H1 (cell line): ENCODE measurements around the gene DCTD. TPM values are rescaled to one million over a fixed set of nuclear protein-coding genes. Genes with fewer than 3 reads are reported as not detected.

Experiments used
- CBX8 ChIP-seq: fragments of 300-800, 300-1000 bp; sonication (generic); IDR thresholded peaks from 2 replicates; pipeline ENCODE4 v1.7.1; 2016; ENCODE audit warnings: low read depth, low read length, borderline replicate concordance
- NRF1 ChIP-seq: IDR thresholded peaks from 2 replicates; pipeline ENCODE4 v1.6.1; 2011; ENCODE audit warnings: mild to moderate bottlenecking, low read depth, low read length, improper control_type of control experiment
- POLR2A ChIP-seq, 2 experiments: IDR thresholded peaks; 1 replicate in 1 of 2; 2 replicates in 1 of 2; pipeline ENCODE4 v1.6.1; 2011; ENCODE audit warnings: low read depth in 2 of 2, low read length in 2 of 2, mild to moderate bottlenecking in 2 of 2; ENCODE audit errors: control extremely low read depth in 1 of 2
- RFX5 ChIP-seq: IDR thresholded peaks from 2 replicates; pipeline ENCODE4 v1.6.1; 2011; ENCODE audit warnings: low read depth, low read length, improper control_type of control experiment, borderline replicate concordance
- polyA plus RNA-seq, 7 experiments: library from polyadenylated mRNA; depleted of rRNA in 3 of 7; stranded (reverse) in 5 of 7; unstranded in 2 of 7; fragments of >200 nt in 5 of 7; fragments of 200-250 nt in 2 of 7; gene quantifications; 1 replicate in 5 of 7; 2 replicates in 1 of 7; 4 replicates in 1 of 7; pipeline versions ENCODE4 v1.2.1 to v1.2.3, GENCODE V29; 2011 to 2013; ENCODE audit warnings: missing spikeins in 2 of 7, mixed read lengths in 2 of 7
- total RNA-seq: library from RNA; stranded (reverse); fragmentation: NEBNext Ultra II Directional; extraction: Animal tissue kit (Norgen Biotek cat#: 25700); gene quantifications from 2 replicates; pipeline ENCODE4 v1.2.1, GENCODE V29; 2021

DCTD gene
- total and polyA plus RNA-seq, 2 of the 8 experiments (the other 6 are each of a cell fraction or from before 2014, with no cell fraction given), result 60.2 to 69.5 TPM

DNA sequence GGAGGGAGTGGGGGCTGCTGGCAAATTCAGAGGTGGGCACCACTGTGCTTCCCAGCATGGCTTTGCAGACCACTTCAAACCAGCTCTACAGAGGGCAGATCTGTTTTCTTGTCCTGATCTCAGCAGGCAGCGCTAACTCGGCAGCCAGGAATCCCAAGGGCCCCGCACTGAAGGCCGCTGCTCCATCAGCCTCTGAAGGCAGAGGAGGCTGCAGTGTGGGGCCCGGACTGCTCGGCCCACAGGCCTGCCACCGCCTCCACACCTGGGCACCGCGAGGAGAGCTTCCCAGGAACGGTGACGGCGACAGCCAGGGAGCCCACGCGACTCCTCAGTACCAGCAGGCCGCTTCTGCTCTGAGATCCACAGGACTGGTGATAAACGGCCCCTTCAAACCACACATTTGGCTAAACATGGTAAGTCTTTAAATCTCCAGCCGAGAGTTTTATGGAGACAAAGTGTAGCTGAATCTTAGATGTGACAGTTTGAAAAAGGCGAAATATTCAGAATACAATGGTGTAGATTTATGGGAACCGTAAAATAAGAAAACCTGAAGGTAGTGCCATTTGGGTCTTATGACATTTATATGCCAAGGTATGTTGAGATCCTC lies 23.6 kb downstream of the DCTD start (continued):
- TF ChIP-seq CBX8 (no peak), POLR2A (IDR thresholded peaks at IDR 0.05; ENCODE audit: control extremely low read depth in 1 of 2, low read depth in 2 of 2, low read length in 2 of 2) (no peak), RFX5 (no peak), NRF1 (no peak)
